GM23338 (cell line): ENCODE results near the gene ANKRD55.

Source experiments
- CREB1 ChIP-seq: fragments of 250-450 bp; sonication (Bioruptor Pico); IDR thresholded peaks from 2 replicates; pipeline ENCODE4 v1.5.0; 2020; ENCODE audit warnings: low read depth, mild to moderate bottlenecking, moderate library complexity
- EZH2 ChIP-seq: fragments of 200-600 bp; sonication (generic); IDR thresholded peaks from one replicate; pipeline ENCODE4 v1.8.0; 2017; ENCODE audit warnings: antibody characterized with exemption, mild to moderate bottlenecking, low read depth; ENCODE audit not compliant: unreplicated experiment
- JUNB ChIP-seq: IDR thresholded peaks from one replicate; pipeline ENCODE4 v1.6.1; 2016; ENCODE audit warnings: antibody characterized with exemption; ENCODE audit not compliant: unreplicated experiment
- NANOG ChIP-seq: IDR thresholded peaks from 2 replicates; pipeline ENCODE4 v1.6.1; 2016; ENCODE audit warnings: antibody characterized with exemption, borderline replicate concordance
- POLR2AphosphoS5 ChIP-seq: IDR thresholded peaks from 2 replicates; pipeline ENCODE4 v1.6.1; 2016; ENCODE audit warnings: antibody characterized with exemption, low read depth
- STAT1 ChIP-seq: IDR thresholded peaks from one replicate; pipeline ENCODE4 v1.6.1; 2016; ENCODE audit warnings: antibody characterized with exemption; ENCODE audit not compliant: unreplicated experiment
- TF ChIP-seq, protein P1 (sequence below), 2 experiments: fragments of 200-600 bp in 1 of 2; sonication (generic) in 1 of 2; conservative IDR thresholded peaks; 2 replicates each; pipeline versions ENCODE4 v1.5.1 to v1.6.1; 2016 to 2017; ENCODE audit warnings: antibody characterized with exemption in 2 of 2, low read depth in 2 of 2, mild to moderate bottlenecking in 2 of 2, moderate library complexity in 1 of 2
- TF ChIP-seq, protein P2 (sequence below): IDR thresholded peaks from one replicate; pipeline ENCODE4 v1.6.1; 2018; ENCODE audit warnings: antibody characterized with exemption; ENCODE audit not compliant: unreplicated experiment

DNA sequence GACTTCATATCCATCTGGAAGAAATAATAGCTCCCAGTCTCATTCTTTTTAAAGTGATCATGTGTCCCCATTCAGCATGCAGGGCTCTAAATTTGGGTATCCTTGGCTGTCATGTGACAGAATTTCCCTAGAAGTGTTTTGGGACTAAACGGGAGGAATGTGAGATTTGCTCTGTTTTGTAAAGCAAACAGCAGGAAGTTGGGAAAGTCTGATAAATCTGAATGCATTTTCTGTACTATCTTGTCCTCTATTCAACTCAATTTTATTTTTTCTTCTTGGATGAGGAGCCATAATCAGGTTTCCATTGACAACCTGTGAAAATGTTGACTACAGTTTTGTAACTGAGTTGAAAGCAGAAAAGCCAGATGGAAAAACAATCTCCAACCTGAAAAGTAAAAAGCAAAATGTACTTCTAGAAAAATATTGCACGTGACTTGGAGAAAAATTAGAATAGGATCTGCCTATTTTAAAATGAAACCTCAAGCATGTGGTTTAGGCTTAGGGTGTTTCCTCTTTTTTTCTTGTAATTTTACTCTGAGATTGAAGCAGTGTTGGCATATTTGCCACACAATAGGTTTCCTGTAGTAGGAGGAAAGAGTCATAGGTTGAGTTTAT, 162.2 kb downstream of the ANKRD55 start:
- TF ChIP-seq POLR2AphosphoS5 (no peak), EZH2 (no peak), STAT1 (no peak), JUNB (no peak), CREB1 (CRISPR knock-in tag) (no peak), NANOG (no peak)
- TF ChIP-seq, protein P1, sequence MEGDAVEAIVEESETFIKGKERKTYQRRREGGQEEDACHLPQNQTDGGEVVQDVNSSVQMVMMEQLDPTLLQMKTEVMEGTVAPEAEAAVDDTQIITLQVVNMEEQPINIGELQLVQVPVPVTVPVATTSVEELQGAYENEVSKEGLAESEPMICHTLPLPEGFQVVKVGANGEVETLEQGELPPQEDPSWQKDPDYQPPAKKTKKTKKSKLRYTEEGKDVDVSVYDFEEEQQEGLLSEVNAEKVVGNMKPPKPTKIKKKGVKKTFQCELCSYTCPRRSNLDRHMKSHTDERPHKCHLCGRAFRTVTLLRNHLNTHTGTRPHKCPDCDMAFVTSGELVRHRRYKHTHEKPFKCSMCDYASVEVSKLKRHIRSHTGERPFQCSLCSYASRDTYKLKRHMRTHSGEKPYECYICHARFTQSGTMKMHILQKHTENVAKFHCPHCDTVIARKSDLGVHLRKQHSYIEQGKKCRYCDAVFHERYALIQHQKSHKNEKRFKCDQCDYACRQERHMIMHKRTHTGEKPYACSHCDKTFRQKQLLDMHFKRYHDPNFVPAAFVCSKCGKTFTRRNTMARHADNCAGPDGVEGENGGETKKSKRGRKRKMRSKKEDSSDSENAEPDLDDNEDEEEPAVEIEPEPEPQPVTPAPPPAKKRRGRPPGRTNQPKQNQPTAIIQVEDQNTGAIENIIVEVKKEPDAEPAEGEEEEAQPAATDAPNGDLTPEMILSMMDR (conservative IDR thresholded peaks at IDR 0.05; ENCODE audit: low read depth in 2 of 2): no peak
- TF ChIP-seq, protein P2, sequence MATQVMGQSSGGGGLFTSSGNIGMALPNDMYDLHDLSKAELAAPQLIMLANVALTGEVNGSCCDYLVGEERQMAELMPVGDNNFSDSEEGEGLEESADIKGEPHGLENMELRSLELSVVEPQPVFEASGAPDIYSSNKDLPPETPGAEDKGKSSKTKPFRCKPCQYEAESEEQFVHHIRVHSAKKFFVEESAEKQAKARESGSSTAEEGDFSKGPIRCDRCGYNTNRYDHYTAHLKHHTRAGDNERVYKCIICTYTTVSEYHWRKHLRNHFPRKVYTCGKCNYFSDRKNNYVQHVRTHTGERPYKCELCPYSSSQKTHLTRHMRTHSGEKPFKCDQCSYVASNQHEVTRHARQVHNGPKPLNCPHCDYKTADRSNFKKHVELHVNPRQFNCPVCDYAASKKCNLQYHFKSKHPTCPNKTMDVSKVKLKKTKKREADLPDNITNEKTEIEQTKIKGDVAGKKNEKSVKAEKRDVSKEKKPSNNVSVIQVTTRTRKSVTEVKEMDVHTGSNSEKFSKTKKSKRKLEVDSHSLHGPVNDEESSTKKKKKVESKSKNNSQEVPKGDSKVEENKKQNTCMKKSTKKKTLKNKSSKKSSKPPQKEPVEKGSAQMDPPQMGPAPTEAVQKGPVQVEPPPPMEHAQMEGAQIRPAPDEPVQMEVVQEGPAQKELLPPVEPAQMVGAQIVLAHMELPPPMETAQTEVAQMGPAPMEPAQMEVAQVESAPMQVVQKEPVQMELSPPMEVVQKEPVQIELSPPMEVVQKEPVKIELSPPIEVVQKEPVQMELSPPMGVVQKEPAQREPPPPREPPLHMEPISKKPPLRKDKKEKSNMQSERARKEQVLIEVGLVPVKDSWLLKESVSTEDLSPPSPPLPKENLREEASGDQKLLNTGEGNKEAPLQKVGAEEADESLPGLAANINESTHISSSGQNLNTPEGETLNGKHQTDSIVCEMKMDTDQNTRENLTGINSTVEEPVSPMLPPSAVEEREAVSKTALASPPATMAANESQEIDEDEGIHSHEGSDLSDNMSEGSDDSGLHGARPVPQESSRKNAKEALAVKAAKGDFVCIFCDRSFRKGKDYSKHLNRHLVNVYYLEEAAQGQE: no peak
